GM23248 (cell line): ENCODE data around the gene SYTL2. TPM values are rescaled to one million over a fixed set of nuclear protein-coding genes. Genes with fewer than 3 reads are reported as not detected.

Source experiments
- DNase-seq: peaks from one replicate; pipeline ENCODE4 v3.0.0-alpha.2; 2015
- H2AFZ ChIP-seq: fragments of 200-600 bp; sonication (generic); 2 replicates; pipeline ENCODE4 v1.6.1; 2016; ENCODE audit warnings: antibody characterized with exemption
- H3F3A ChIP-seq: fragments of 200-600 bp; sonication (generic); 2 replicates; pipeline ENCODE4 v1.6.1; 2016; ENCODE audit warnings: mild to moderate bottlenecking, antibody characterized with exemption, mixed run types; ENCODE audit not compliant: insufficient read depth
- H3K27ac ChIP-seq: fragments of 200-600 bp; sonication (generic); 2 replicates; pipeline ENCODE4 v1.5.1; 2016; ENCODE audit warnings: mild to moderate bottlenecking
- H3K27me3 ChIP-seq: fragments of 200-600 bp; sonication (generic); replicated peaks from 2 replicates; pipeline ENCODE4 v1.6.1; 2016; ENCODE audit warnings: mild to moderate bottlenecking; ENCODE audit not compliant: insufficient read depth
- H3K36me3 ChIP-seq: fragments of 200-600 bp; sonication (generic); 2 replicates; pipeline ENCODE4 v1.6.1; 2016; ENCODE audit warnings: low read depth, mild to moderate bottlenecking
- H3K4me1 ChIP-seq: fragments of 200-600 bp; sonication (generic); 2 replicates; pipeline ENCODE4 v1.6.1; 2016; ENCODE audit warnings: mild to moderate bottlenecking; ENCODE audit not compliant: insufficient read depth
- H3K4me2 ChIP-seq: fragments of 200-600 bp; sonication (generic); one replicate; pipeline ENCODE4 v1.6.1; 2016; ENCODE audit warnings: mild to moderate bottlenecking; ENCODE audit not compliant: unreplicated experiment
- H3K4me3 ChIP-seq: fragments of 200-600 bp; sonication (generic); 2 replicates; pipeline ENCODE4 v1.5.1; 2016; ENCODE audit warnings: mild to moderate bottlenecking
- H3K79me2 ChIP-seq: fragments of 200-600 bp; sonication (generic); 2 replicates; pipeline ENCODE4 v1.6.1; 2016; ENCODE audit warnings: mild to moderate bottlenecking; ENCODE audit not compliant: insufficient read depth
- H3K9ac ChIP-seq: fragments of 200-600 bp; sonication (generic); 2 replicates; pipeline ENCODE4 v1.6.1; 2016; ENCODE audit warnings: mild to moderate bottlenecking
- H3K9me2 ChIP-seq: fragments of 200-600 bp; sonication (generic); 2 replicates; pipeline ENCODE4 v1.6.1; 2016; ENCODE audit warnings: mixed run types, mild to moderate bottlenecking, moderate library complexity; ENCODE audit not compliant: insufficient read depth
- H3K9me3 ChIP-seq: fragments of 200-600 bp; sonication (generic); one replicate; pipeline ENCODE4 v1.6.1; 2017; ENCODE audit warnings: low read depth
- H4K20me1 ChIP-seq: fragments of 200-600 bp; sonication (generic); 2 replicates; pipeline ENCODE4 v1.6.0; 2016; ENCODE audit not compliant: insufficient read depth
- EZH2 ChIP-seq: fragments of 200-600 bp; sonication (generic); IDR thresholded peaks from 2 replicates; pipeline ENCODE4 v1.6.1; 2018; ENCODE audit warnings: antibody characterized with exemption, mild to moderate bottlenecking; ENCODE audit not compliant: insufficient read depth, poor library complexity, severe bottlenecking
- EZH2phosphoT487 ChIP-seq: fragments of 200-600 bp; sonication (generic); IDR thresholded peaks from 2 replicates; pipeline ENCODE4 v1.6.1; 2018; ENCODE audit warnings: antibody characterized with exemption, moderate library complexity, mild to moderate bottlenecking, low read depth; ENCODE audit not compliant: insufficient read depth
- WGBS, 2 experiments: methylation state at CpG; one replicate each; pipeline ENCODE4 v1.1.6; 2015 to 2017; ENCODE audit warnings: low lambda C conversion rate in 2 of 2, low coverage in 1 of 2; ENCODE audit errors: missing lambda C conversion rate in 2 of 2; 5-methylcytosine and 5-hydroxymethylcytosine counted together
- in situ Hi-C: fragments of 300-500 bp; cut with MboI; formaldehyde crosslinking; loops from 2 replicates; pipeline ENCODE4 v1.15.0; 2020
- polyA plus RNA-seq: library from polyadenylated mRNA; unstranded; fragments of >200 nt; fragmentation: Nextera tagmentation; extraction: Ambion mirVana; gene quantifications from 2 replicates; pipeline ENCODE4 v1.2.1, GENCODE V29; 2016
- total RNA-seq: library from RNA; depleted of rRNA; stranded (reverse); fragments of >200 nt; shearing (Covaris generic); gene quantifications from 2 replicates; pipeline ENCODE4 v1.2.3, GENCODE V29; 2014

The SYTL2 gene
- total and polyA plus RNA-seq, 2 experiments from 2014 or later, result 3.5 to 5.3 TPM

GRCh38 chr11:85811624-85812023 lies 683 bp upstream of the SYTL2 start:
- TF ChIP-seq EZH2phosphoT487 (no peak), EZH2 (no peak)
- Histone ChIP-seq H3K9me3 (no peaks in the 10 kb centered on the region), H4K20me1 (no peaks in the 10 kb centered on the region), H2AFZ (peak overlapping the region; percentile 87), H3K4me3 (peak overlapping the region; percentile 71), H3K4me1 (peaks cover 21% of the 10 kb centered on the region), H3K27me3 (no peaks in the 10 kb centered on the region), H3K27ac (no peak overlapping the region), H3K79me2 (no peaks in the 10 kb centered on the region), H3F3A (peaks cover 23% of the 10 kb centered on the region), H3K9me2 (no peaks in the 10 kb centered on the region), H3K36me3 (no peaks in the 10 kb centered on the region), H3K4me2 (peak overlapping the region; percentile 93), H3K9ac (peak overlapping the region; percentile 43)
- in situ Hi-C loops, result no loop called here
- 80% methylated on average over 13 of the region's 13 CpGs for WGBS, 2 experiments
- no peak for DNase-seq

- peaks cover 9% of the 10 kb centered on the region for H3K4me1 ChIP-seq
- DNase-seq, result no peak
- no peaks in the 10 kb centered on the region for H3K9me3 ChIP-seq
- 20 to 21% methylated on average over 10 of the region's 10 CpGs for WGBS, 2 experiments
- peak overlapping the region; percentile 93 for H3K4me2 ChIP-seq
- H3K4me3 ChIP-seq, result peak overlapping the region; percentile 71
- TF ChIP-seq EZH2, result no peak
- no peak for TF ChIP-seq EZH2phosphoT487
- H2AFZ ChIP-seq, result peak overlapping the region; percentile 87
- no peak overlapping the region for H3K27ac ChIP-seq
- in situ Hi-C loops, result no loop called here
- no peaks in the 10 kb centered on the region for H3K36me3 ChIP-seq
- H3K27me3 ChIP-seq, result no peaks in the 10 kb centered on the region
- peak overlapping the region; percentile 43; the same call in 1 of the 2 replicates for H3K9ac ChIP-seq
- no peaks in the 10 kb centered on the region for H3K79me2 ChIP-seq
- no peaks in the 10 kb centered on the region for H4K20me1 ChIP-seq
- peaks cover 14% of the 10 kb centered on the region for H3F3A ChIP-seq
- no peaks in the 10 kb centered on the region for H3K9me2 ChIP-seq
Measured at GRCh38 chr11:85810521-85810870, 445 bp downstream of the SYTL2 start.

- Histone ChIP-seq H4K20me1 (no peaks in the 10 kb centered on the region), H3K79me2 (no peaks in the 10 kb centered on the region), H3K9me3 (no peaks in the 10 kb centered on the region), H3K4me1 (peaks cover 3% of the 10 kb centered on the region), H3K36me3 (no peaks in the 10 kb centered on the region), H3K9me2 (no peaks in the 10 kb centered on the region), H3K27ac (no peak overlapping the region), H3K27me3 (no peaks in the 10 kb centered on the region), H3K9ac (no peak overlapping the region), H3K4me2 (no peak overlapping the region), H3F3A (peaks cover 8% of the 10 kb centered on the region), H2AFZ (no peak overlapping the region), H3K4me3 (no peak overlapping the region)
- in situ Hi-C loops, result loop anchor here (10.0 kb wide), 1 partner anchor 65 kb away; no protein-coding TSS in a partner anchor
- 62 to 67% methylated on average over 4 of the region's 4 CpGs for WGBS, 2 experiments
- no peak for DNase-seq
- TF ChIP-seq EZH2 (no peak), EZH2phosphoT487 (no peak)
Measured at GRCh38 chr11:85809863-85810262, 1.1 kb downstream of the SYTL2 start.

DNA sequence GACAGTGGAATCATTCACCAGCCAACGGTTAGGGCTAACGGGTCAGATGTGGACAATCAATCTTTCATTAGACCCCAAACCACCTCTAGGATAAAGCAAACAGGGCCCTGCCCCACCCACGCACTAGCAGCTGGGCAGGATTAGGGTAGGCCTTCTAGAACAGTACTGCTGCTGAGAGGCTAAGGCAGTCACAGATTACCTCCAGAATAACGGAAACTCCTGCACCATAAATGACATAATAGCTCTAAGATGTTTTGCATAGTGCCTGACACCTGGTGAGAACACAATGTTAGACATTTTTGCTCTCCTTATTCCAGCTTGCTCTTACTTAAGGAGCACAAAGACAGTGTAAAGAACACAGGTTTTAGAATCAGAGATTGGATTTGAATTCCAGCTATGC lies 1.8 kb downstream of the SYTL2 start:
- no peak overlapping the region for H3K4me2 ChIP-seq
- H3F3A ChIP-seq, result peaks cover 2% of the 10 kb centered on the region; the same call in 1 of the 2 replicates
- H3K79me2 ChIP-seq, result no peaks in the 10 kb centered on the region
- no peaks in the 10 kb centered on the region for H3K4me1 ChIP-seq
- no peak for TF ChIP-seq EZH2
- TF ChIP-seq EZH2phosphoT487, result no peak
- in situ Hi-C loops, result loop anchor here (10.0 kb wide), 1 partner anchor 64 kb away; no protein-coding TSS in a partner anchor
- no peak overlapping the region for H3K4me3 ChIP-seq
- H3K36me3 ChIP-seq, result no peaks in the 10 kb centered on the region
- no peaks in the 10 kb centered on the region for H3K9me2 ChIP-seq
- H3K27me3 ChIP-seq, result no peaks in the 10 kb centered on the region
- DNase-seq, result no peak
- no peaks in the 10 kb centered on the region for H4K20me1 ChIP-seq
- WGBS, 2 experiments, result 75 to 77% methylated on average over 4 of the region's 4 CpGs
- H2AFZ ChIP-seq, result no peak overlapping the region
- no peak overlapping the region for H3K9ac ChIP-seq
- no peaks in the 10 kb centered on the region for H3K9me3 ChIP-seq
- no peak overlapping the region for H3K27ac ChIP-seq

DNA sequence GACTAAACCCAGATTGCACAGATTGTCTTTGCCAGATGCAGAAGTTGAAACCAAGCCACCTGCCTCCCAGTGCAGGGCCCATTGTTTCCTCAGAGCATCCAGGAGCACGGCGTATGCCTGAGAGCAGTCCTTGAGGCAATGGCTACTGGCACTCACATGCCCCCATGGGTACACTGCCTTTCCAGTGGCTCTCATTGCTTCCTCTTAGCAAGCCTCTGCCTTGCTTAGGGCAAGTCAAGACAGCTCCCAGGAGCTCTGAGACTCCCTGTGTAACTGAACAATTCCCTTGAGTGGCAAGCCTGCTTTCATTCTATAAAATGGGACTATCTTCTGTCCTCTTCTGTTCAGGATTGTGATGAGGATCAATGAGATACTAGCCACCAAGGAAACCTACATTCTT lies 4.1 kb downstream of the SYTL2 start:
- Histone ChIP-seq H3K27ac (no peak overlapping the region), H3K4me2 (no peak overlapping the region), H3K4me3 (no peak overlapping the region), H3K9ac (no peak overlapping the region), H3K27me3 (no peaks in the 10 kb centered on the region), H3F3A (no peaks in the 10 kb centered on the region), H2AFZ (no peak overlapping the region), H3K9me2 (no peaks in the 10 kb centered on the region), H3K9me3 (no peaks in the 10 kb centered on the region), H3K79me2 (no peaks in the 10 kb centered on the region), H3K4me1 (no peaks in the 10 kb centered on the region), H4K20me1 (no peaks in the 10 kb centered on the region), H3K36me3 (no peaks in the 10 kb centered on the region)
- 48 to 68% methylated on average over 2 of the region's 2 CpGs for WGBS, 2 experiments
- no peak for DNase-seq
- TF ChIP-seq EZH2, result no peak
- no peak for TF ChIP-seq EZH2phosphoT487
- in situ Hi-C loops, result loop anchor here (10.0 kb wide), 1 partner anchor 62 kb away; no protein-coding TSS in a partner anchor
